SU-DHL-6 (cell line): ENCODE results near the gene DUS1L.

ENCODE experiments used
- H2AFZ ChIP-seq: fragments of 200-600 bp; sonication (generic); 2 replicates; pipeline ENCODE4 v1.6.1; 2014; ENCODE audit warnings: low read depth, mild to moderate bottlenecking, moderate library complexity, mixed read lengths, antibody characterized with exemption, low read length; ENCODE audit not compliant: severe bottlenecking
- H3F3A ChIP-seq: fragments of 200-600 bp; shearing (Covaris generic); 2 replicates; pipeline ENCODE4 v1.6.0; 2016; ENCODE audit warnings: antibody characterized with exemption, mild to moderate bottlenecking; ENCODE audit not compliant: insufficient read depth
- H3K27ac ChIP-seq: fragments of 200-600 bp; sonication (generic); 2 replicates; pipeline ENCODE4 v1.5.1; 2016; ENCODE audit warnings: low read depth, mild to moderate bottlenecking, low read length, moderate library complexity, mixed read lengths
- H3K27me3 ChIP-seq: fragments of 200-600 bp; sonication (generic), shearing (Covaris generic); 2 replicates; pipeline ENCODE4 v1.6.0; 2014; ENCODE audit warnings: mild to moderate bottlenecking, low read length
- H3K36me3 ChIP-seq: fragments of 200-600 bp; sonication (generic); 2 replicates; pipeline ENCODE4 v1.6.1; 2014; ENCODE audit warnings: mild to moderate bottlenecking, low read length, mixed read lengths
- H3K4me2 ChIP-seq: fragments of 300-600, 200-600 bp; shearing (Covaris generic), sonication (generic); 2 replicates; pipeline ENCODE4 v1.6.0; 2014; ENCODE audit warnings: low read length, low read depth, mild to moderate bottlenecking; ENCODE audit not compliant: poor library complexity, severe bottlenecking
- H3K4me3 ChIP-seq: fragments of 200-600 bp; sonication (generic); 2 replicates; pipeline ENCODE4 v1.5.1; 2014; ENCODE audit warnings: antibody characterized with exemption, low read length, mild to moderate bottlenecking, mixed read lengths; ENCODE audit not compliant: insufficient read depth, poor library complexity, severe bottlenecking
- H3K79me2 ChIP-seq: fragments of 200-600 bp; sonication (generic); 2 replicates; pipeline ENCODE4 v1.6.1; 2014; ENCODE audit warnings: mild to moderate bottlenecking, low read length, moderate library complexity; ENCODE audit not compliant: insufficient read depth
- H3K9ac ChIP-seq: fragments of 200-600 bp; sonication (generic); 2 replicates; pipeline ENCODE4 v1.7.0; 2014; ENCODE audit warnings: mild to moderate bottlenecking, low read length
- H3K9me2 ChIP-seq: fragments of 200-600 bp; sonication (generic); replicated peaks from 2 replicates; pipeline ENCODE4 v1.6.1; 2014; ENCODE audit warnings: low read length; ENCODE audit not compliant: insufficient read depth
- H3K9me3 ChIP-seq: fragments of 200-600 bp; sonication (generic); 2 replicates; pipeline ENCODE4 v1.6.1; 2014; ENCODE audit warnings: low read length, mixed read lengths; ENCODE audit not compliant: insufficient read depth
- H4K20me1 ChIP-seq: fragments of 200-600 bp; sonication (generic); 2 replicates; pipeline ENCODE4 v1.6.1; 2014; ENCODE audit warnings: low read depth, mild to moderate bottlenecking, antibody characterized with exemption, low read length, moderate library complexity, mixed read lengths
- EZH2phosphoT487 ChIP-seq: fragments of 200-600 bp; sonication (generic), shearing (Covaris generic); conservative IDR thresholded peaks from 2 replicates; pipeline ENCODE4 v1.6.1; 2018; ENCODE audit warnings: mild to moderate bottlenecking, antibody characterized with exemption, low read length, moderate library complexity, mixed read lengths
- TF ChIP-seq, protein P1 (sequence below): fragments of 200-600 bp; sonication (generic); IDR thresholded peaks from one replicate; pipeline ENCODE4 v1.5.1; 2017; ENCODE audit warnings: antibody characterized with exemption, mild to moderate bottlenecking, low read length, moderate library complexity; ENCODE audit not compliant: insufficient read depth, poor library complexity, severe bottlenecking

Gene DUS1L

GRCh38 chr17:82055023-82055964 lies 10.3 kb downstream of the DUS1L start:
- no peaks in the 10 kb centered on the region for H3K9me3 ChIP-seq
- H3K9ac ChIP-seq: no peak overlapping the region
- no peaks in the 10 kb centered on the region for H3K9me2 ChIP-seq
- H3K4me2 ChIP-seq: no peak overlapping the region
- no peaks in the 10 kb centered on the region for H3K27me3 ChIP-seq
- no peak overlapping the region for H3K27ac ChIP-seq
- H3K36me3 ChIP-seq: no peaks in the 10 kb centered on the region
- no peaks in the 10 kb centered on the region for H3F3A ChIP-seq
- no peaks in the 10 kb centered on the region for H4K20me1 ChIP-seq
- H2AFZ ChIP-seq: no peak overlapping the region
- peaks cover 10% of the 10 kb centered on the region for H3K79me2 ChIP-seq
- TF ChIP-seq, protein P1, sequence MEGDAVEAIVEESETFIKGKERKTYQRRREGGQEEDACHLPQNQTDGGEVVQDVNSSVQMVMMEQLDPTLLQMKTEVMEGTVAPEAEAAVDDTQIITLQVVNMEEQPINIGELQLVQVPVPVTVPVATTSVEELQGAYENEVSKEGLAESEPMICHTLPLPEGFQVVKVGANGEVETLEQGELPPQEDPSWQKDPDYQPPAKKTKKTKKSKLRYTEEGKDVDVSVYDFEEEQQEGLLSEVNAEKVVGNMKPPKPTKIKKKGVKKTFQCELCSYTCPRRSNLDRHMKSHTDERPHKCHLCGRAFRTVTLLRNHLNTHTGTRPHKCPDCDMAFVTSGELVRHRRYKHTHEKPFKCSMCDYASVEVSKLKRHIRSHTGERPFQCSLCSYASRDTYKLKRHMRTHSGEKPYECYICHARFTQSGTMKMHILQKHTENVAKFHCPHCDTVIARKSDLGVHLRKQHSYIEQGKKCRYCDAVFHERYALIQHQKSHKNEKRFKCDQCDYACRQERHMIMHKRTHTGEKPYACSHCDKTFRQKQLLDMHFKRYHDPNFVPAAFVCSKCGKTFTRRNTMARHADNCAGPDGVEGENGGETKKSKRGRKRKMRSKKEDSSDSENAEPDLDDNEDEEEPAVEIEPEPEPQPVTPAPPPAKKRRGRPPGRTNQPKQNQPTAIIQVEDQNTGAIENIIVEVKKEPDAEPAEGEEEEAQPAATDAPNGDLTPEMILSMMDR: no peak
- TF ChIP-seq EZH2phosphoT487: no peak
- no peak overlapping the region for H3K4me3 ChIP-seq

DNA sequence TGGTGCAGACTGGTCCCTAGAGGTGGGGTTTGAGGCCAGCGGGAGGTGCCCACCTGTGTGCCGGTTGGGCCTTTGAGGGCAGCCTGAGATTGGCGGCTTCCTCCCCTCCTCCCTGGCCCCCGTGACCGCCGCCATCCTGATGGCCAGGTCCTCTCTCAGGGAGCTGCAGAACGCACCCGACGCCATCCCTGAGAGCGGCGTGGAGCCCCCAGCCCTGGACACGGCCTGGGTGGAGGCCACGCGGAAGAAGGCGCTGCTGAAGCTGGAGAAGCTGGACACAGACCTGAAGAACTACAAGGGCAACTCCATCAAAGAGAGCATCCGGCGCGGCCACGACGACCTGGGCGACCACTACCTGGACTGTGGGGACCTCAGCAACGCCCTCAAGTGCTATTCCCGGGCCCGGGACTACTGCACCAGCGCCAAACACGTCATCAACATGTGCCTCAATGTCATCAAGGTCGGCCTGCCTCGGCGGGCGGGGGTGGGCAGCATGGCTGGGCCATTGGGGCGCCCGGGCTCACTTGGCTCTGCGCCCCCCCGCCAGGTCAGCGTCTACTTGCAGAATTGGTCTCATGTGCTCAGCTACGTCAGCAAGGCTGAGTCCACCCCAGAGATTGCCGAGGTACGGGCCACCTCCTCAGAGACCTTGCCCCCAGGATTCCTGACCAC lies 11.1 kb downstream of the DUS1L start:
- Histone ChIP-seq H2AFZ (no peak overlapping the region), H3K79me2 (peaks cover 10% of the 10 kb centered on the region), H3K9me2 (no peaks in the 10 kb centered on the region), H4K20me1 (no peaks in the 10 kb centered on the region), H3K4me2 (no peak overlapping the region), H3K9me3 (no peaks in the 10 kb centered on the region), H3K4me3 (no peak overlapping the region), H3K27me3 (no peaks in the 10 kb centered on the region), H3K27ac (no peak overlapping the region), H3F3A (no peaks in the 10 kb centered on the region), H3K9ac (no peak overlapping the region), H3K36me3 (no peaks in the 10 kb centered on the region)
- TF ChIP-seq EZH2phosphoT487: no peak
- TF ChIP-seq, protein P1: no peak

- Histone ChIP-seq H3K4me2 (no peak overlapping the region), H4K20me1 (no peaks in the 10 kb centered on the region), H3K27me3 (no peaks in the 10 kb centered on the region), H3K4me3 (no peak overlapping the region), H3K36me3 (no peaks in the 10 kb centered on the region), H3K9me2 (no peaks in the 10 kb centered on the region), H3K9ac (no peak overlapping the region), H3K27ac (no peak overlapping the region), H3K9me3 (no peaks in the 10 kb centered on the region), H3K79me2 (peaks cover 10% of the 10 kb centered on the region), H2AFZ (no peak overlapping the region), H3F3A (no peaks in the 10 kb centered on the region)
- TF ChIP-seq EZH2phosphoT487: no peak
Measured at GRCh38 chr17:82053556-82054263, 11.9 kb downstream of the DUS1L start.
